ENCODE results near the gene PGS1. TPM values are rescaled to one million over a fixed set of nuclear protein-coding genes. Genes with fewer than 3 reads are reported as not detected.

Gene PGS1
- total RNA-seq, 1 donor from 2014 or later, result 40.6 TPM

DNA sequence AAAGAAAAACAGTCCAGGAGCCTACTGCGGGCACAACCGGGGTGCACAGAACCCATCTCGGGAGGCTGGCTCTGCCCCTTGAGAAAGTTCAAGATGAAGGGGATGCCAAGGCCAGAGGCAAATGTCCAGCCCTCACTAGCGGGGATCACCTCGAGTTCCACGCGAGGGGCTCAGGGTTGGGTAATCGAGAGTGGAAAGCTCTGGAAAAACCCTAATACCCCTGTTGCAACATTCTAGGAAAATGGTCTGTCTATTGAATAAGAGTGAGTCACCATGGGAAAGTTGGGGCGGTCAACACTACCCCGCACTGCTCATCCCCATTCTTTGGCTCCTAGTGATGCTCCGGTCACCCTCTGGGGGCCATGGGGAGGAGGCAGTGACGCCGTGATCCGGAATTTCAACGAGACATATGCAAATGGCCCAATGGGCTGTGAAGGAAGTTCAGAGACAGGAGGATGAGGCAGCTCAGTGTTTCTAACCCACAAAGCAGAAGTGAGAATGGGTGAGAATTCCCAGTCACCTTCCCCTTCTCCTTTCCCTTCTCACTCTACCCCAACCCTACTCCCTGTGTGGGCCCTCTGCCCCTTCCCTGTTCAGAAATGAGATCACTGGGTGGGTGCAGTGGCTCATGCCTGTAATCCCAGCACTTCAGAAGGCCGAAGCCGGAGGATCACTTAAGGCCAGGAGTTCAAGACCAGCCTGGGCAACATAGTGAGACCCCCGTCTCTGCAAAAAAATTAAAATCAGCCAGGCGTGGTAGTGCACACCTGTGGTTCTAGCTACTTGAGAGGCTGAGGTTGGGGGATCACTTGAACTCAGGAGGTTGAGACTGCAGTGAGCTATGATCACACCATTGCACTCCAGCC, 41.0 kb upstream of the PGS1 start:
- TF ChIP-seq, protein P1, sequence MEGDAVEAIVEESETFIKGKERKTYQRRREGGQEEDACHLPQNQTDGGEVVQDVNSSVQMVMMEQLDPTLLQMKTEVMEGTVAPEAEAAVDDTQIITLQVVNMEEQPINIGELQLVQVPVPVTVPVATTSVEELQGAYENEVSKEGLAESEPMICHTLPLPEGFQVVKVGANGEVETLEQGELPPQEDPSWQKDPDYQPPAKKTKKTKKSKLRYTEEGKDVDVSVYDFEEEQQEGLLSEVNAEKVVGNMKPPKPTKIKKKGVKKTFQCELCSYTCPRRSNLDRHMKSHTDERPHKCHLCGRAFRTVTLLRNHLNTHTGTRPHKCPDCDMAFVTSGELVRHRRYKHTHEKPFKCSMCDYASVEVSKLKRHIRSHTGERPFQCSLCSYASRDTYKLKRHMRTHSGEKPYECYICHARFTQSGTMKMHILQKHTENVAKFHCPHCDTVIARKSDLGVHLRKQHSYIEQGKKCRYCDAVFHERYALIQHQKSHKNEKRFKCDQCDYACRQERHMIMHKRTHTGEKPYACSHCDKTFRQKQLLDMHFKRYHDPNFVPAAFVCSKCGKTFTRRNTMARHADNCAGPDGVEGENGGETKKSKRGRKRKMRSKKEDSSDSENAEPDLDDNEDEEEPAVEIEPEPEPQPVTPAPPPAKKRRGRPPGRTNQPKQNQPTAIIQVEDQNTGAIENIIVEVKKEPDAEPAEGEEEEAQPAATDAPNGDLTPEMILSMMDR (conservative IDR thresholded peaks at IDR 0.05; ENCODE audit: low read depth, low read length), result no peak
- no peak overlapping the region for H3K4me3 ChIP-seq (ENCODE audit: low read depth, low read length)
- DNase-seq (ENCODE audit: low read depth), result no peak

DNA sequence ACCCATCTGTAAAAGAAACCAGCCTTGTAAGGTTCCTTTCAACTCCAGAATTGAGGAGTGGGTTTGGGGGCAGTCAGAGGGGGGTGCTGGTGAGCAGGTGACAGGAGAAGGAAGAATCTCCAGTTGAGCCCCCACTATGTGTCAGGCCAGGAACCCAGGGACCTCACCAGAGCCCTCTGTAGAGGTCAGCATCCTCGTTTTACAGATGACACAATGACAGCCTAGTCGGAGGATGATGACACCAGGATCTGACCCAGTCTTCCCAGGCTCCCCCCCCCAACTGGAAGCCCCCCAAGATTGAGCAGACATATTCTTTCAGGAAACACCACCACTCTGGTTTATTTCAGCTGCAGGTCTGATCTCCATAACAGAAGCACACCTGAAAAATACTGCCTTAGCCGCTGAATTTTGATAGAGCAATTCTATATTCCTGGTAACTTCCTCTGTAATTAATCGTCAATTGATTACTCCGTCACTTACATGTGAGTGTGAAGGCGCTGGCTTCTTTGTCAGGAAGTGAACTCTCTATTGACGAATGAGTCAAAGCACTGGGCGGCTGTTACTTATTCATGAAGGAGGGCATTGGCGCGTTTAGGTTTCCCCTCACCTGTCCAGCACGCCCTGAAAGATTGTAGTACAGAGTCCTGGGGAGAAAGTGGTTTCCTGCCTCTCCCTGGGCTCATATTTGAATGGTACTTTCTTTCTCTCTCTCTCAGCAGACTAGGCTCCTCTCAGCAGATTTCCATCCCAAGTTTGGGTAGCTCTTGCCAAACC, 39.8 kb upstream of the PGS1 start:
- DNase-seq (ENCODE audit: low read depth), result no peak
- no peak overlapping the region for H3K4me3 ChIP-seq (ENCODE audit: low read depth, low read length)
- TF ChIP-seq, protein P1 (conservative IDR thresholded peaks at IDR 0.05; ENCODE audit: low read depth, low read length), result no peak

DNA sequence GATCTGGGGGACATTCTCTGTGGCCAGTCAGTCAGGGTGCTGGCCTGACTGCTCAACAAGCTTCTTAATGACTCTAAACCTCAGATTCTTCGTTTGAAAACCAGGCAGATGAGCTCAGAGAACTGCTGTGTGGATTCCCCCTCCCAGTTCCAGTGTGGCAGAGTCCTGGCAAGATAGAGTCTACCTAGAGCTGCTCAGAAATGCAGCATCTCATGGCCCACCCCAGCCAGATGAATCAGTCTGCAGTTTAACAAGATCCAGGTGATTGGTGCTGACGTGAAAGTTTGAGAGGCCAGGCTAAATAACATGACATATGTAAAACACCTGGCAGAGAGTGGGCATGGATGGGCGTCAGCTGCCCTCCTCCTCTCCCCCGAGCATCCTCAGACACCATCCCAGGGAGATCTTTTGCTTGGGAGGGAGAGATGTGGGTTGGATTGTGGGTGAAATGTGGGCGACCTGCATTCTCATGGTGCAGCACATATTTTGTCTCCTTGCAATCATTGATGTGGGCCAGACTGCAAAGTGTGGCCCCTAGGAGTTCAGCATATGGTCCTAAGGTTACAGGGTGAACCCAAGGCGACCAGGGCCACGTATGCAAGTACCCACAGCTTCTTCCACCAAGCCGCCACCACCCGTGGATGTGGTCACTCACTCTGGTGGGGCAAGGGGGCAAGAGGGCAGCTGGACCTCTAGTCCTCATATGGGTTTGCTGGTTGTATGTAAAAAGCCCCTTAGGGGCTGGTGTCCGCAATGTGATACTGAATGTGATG, 38.1 kb upstream of the PGS1 start:
- H3K4me3 ChIP-seq (ENCODE audit: low read depth, low read length), result no peak overlapping the region
- DNase-seq (ENCODE audit: low read depth), result no peak
- TF ChIP-seq, protein P1 (conservative IDR thresholded peaks at IDR 0.05; ENCODE audit: low read depth, low read length), result no peak

DNA sequence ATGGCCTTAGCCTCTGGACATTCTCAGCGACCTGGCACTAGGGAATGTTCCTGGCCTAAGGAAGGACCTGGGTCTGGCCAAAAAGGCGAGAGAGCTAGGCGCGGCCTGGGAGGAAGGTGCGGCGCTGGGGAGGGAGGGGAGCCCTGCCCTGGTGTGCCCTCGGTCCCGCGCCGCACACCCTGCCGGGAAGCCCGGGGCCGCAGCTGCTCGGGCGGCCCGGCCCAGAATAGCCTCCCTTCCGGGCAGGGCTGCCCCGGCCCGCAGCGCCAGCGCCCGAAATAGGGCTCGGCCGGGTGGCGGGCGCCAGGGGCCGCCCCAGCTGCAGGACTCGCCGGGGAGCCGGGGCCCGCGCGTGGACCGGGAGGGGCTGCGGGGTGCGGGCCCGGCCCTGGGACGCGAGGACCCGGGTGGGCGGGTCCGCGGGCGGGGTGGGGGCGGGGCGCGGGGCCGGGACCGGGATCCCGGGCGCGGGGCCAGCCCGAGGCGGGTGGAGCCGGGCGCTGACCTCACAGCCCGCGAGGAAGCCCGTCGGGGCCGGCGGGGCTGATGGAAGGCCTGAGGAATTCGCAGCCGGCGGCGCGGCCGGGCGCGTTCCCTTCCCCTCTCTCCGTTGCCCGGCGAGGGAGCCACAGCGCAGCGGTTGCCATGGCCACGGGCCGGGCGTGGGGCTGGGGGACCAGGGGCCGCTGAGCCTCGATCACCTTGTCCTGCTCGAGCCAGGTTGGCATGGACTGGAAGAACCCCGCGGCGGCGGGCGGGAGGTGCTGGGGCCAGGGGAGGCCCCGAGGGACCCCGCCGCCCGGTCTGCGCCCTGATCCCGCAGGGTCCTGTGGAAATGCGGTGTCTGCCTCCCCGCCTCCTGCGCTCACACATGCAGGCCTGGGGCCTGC, 36.6 kb upstream of the PGS1 start:
- no peak for DNase-seq (ENCODE audit: low read depth)
- TF ChIP-seq, protein P1 (conservative IDR thresholded peaks at IDR 0.05; ENCODE audit: low read depth, low read length), result no peak
- H3K4me3 ChIP-seq (ENCODE audit: low read depth, low read length), result peak overlapping the region; percentile 49

DNA sequence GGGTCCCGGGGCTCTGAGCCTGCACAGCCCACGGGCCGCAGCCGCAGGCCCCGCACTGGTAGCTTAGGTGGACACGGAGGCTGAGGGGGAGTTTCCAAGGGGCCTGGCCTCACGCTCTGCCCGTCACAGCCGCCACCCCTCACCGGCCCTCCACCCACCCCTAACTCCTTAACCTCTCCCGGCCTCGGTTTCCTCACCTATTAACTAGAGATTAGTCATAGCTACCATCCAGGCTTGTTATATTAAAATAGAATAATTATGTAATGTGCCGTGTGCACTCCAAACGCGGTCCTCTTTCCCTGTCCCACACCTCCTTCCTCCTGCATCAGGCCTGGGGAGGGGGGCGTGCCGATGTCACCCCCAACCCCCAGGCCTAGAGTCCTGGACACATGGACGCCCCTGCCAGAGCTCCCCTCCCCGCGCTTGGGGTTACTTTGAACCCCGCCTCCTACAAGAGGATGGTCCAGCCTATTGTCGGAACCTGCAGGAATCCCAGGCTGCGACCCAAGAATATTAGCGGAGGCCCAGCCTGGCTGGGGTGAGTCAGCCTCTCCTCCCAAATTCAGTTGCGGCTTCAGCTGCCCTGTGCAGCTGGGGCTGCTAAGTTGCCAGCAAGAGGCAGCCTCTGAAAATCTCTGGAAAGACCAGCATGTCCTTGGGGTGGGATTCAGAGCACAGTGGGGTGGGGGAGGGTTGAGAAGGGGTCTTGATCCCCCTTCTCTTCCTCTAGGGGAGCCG, 35.8 kb upstream of the PGS1 start:
- TF ChIP-seq, protein P1 (conservative IDR thresholded peaks at IDR 0.05; ENCODE audit: low read depth, low read length), result no peak
- H3K4me3 ChIP-seq (ENCODE audit: low read depth, low read length), result peak overlapping the region; percentile 49
- DNase-seq (ENCODE audit: low read depth), result no peak

Data from epithelial cell of proximal tubule (primary cell).